K562 (cell line): ENCODE results near the gene KCNJ10. TPM values are rescaled to one million over a fixed set of nuclear protein-coding genes. Genes with fewer than 3 reads are reported as not detected.

Experiments
- BRD4 ChIP-seq: fragments of 200-600 bp; sonication (generic); IDR thresholded peaks from 2 replicates; pipeline ENCODE4 v1.6.1; 2017; ENCODE audit warnings: inconsistent platforms
- RBM15 ChIP-seq: fragments of 200-400 bp; formaldehyde crosslinking; IDR thresholded peaks from 2 replicates; pipeline ENCODE4 v1.6.1; 2018; ENCODE audit warnings: mild to moderate bottlenecking, low read length, moderate library complexity; ENCODE audit not compliant: insufficient read depth
- YY1 ChIP-seq, 3 experiments: IDR thresholded peaks; 2 replicates each; pipeline ENCODE4 v1.6.1; 2011; ENCODE audit warnings: low read length in 2 of 3, mild to moderate bottlenecking in 2 of 3, moderate library complexity in 2 of 3, borderline replicate concordance in 1 of 3, control low read depth in 1 of 3, low read depth in 1 of 3; ENCODE audit not compliant: insufficient read depth in 3 of 3, insufficient replicate concordance in 2 of 3, control insufficient read depth in 1 of 3, insufficient read length in 1 of 3; ENCODE audit errors: extremely low read depth in 1 of 3
- ZNF609 ChIP-seq: sonication (generic); formaldehyde crosslinking; IDR thresholded peaks from 2 replicates; pipeline ENCODE4 v1.8.1; 2023; ENCODE audit warnings: missing genetic modification reagents, mild to moderate bottlenecking, borderline replicate concordance
- polyA plus RNA-seq, 8 experiments: library from polyadenylated mRNA; depleted of rRNA in 4 of 8; stranded (reverse) in 5 of 8; unstranded in 3 of 8; fragments of >200 nt; fragmentation: Nextera tagmentation in 2 of 8; fragmentation: Illumina TruSeq in 1 of 8; extraction: Ambion mirVana in 2 of 8; extraction: Trizol in 1 of 8; gene quantifications; 2 replicates each; pipeline versions ENCODE4 v1.2.1 to v1.2.3, GENCODE V29; 2011 to 2014; ENCODE audit warnings: inconsistent platforms in 1 of 8, missing spikeins in 1 of 8
- total RNA-seq, 7 experiments: library from RNA; depleted of rRNA in 6 of 7; stranded (reverse); fragments of >200 nt in 6 of 7; fragmentation: Illumina TruSeq in 2 of 7; extraction: Trizol in 2 of 7; gene quantifications; 2 replicates each; pipeline versions ENCODE4 v1.2.1 to v1.2.3, GENCODE V29; 2011 to 2021; ENCODE audit warnings: low replicate concordance in 1 of 7

KCNJ10 gene
- total and polyA plus RNA-seq, 9 of the 15 experiments (the other 6 are each of a cell fraction or from before 2014, with no cell fraction given): 0.06 to 0.11 TPM; not detected in 7

- TF ChIP-seq YY1 (IDR thresholded peaks at IDR 0.05; ENCODE audit: borderline replicate concordance in 1 of 3, control insufficient read depth in 1 of 3, extremely low read depth in 1 of 3, insufficient read depth in 3 of 3, insufficient read length in 1 of 3, insufficient replicate concordance in 2 of 3, low read depth in 1 of 3, low read length in 2 of 3): peak in 2 of 3 experiments; percentile 11 to 63
- no peak for TF ChIP-seq BRD4
- TF ChIP-seq ZNF609 (CRISPR knock-in tag): no peak
- TF ChIP-seq RBM15: no peak
These were observed 38.4 kb downstream of the KCNJ10 start, which contains the start of gene PIGM (continued) for GRCh38 chr1:160031365-160032164.
